Stimulated activated naive B cell treated with anti-CD40 and anti-IgM and Interleukin-4, amounts not matched to agents 10 μg/mL and 1 μg/mL and 100 μg/mL, for 72 hours (primary cell): ENCODE data around the gene MORF4L2.
A peak's percentile ranks its signal among the peaks of the same experiment; 100 is the strongest.

Experiments
- ATAC-seq, 2 donors: fragments of 150-1000 bp; cut with Tn5 transposase; replicated peaks; 2 replicates each; pipeline ENCODE4 v1.10.0; 2021; ENCODE audit warnings: moderate library complexity in 1 of 2
- DNase-seq: peaks from one replicate; pipeline ENCODE4 v3.0.0; 2021
- H3K27ac Mint-ChIP-seq: one replicate; pipeline ENCODE4 v1.8.0; 2022; ENCODE audit warnings: mild to moderate bottlenecking, mixed read lengths
- H3K27me3 Mint-ChIP-seq, 2 donors: one replicate each; pipeline ENCODE4 v1.8.0; 2022; ENCODE audit warnings: mixed read lengths in 2 of 2
- H3K36me3 Mint-ChIP-seq, 2 donors: one replicate each; pipeline ENCODE4 v1.8.0; 2022; ENCODE audit warnings: mixed read lengths in 2 of 2, mild to moderate bottlenecking in 1 of 2
- H3K4me1 Mint-ChIP-seq, 2 donors: one replicate each; pipeline ENCODE4 v1.8.0; 2022; ENCODE audit warnings: mixed read lengths in 2 of 2, mild to moderate bottlenecking in 1 of 2
- H3K4me3 Mint-ChIP-seq, 2 donors: one replicate each; pipeline ENCODE4 v1.8.0; 2022; ENCODE audit warnings: mild to moderate bottlenecking in 2 of 2, mixed read lengths in 2 of 2, moderate library complexity in 1 of 2
- H3K9me3 Mint-ChIP-seq, 2 donors: one replicate each; pipeline ENCODE4 v1.8.0; 2022; ENCODE audit warnings: mixed read lengths in 2 of 2, mild to moderate bottlenecking in 1 of 2

Gene MORF4L2

GRCh38 chrX:103697687-103698086, 11.2 kb upstream of the MORF4L2 start:
- Mint-ChIP-seq H3K36me3 (peaks cover 0 to 2% of the 10 kb centered on the region in 2 donors), H3K9me3 (no peaks in the 10 kb centered on the region), H3K27ac (no peak overlapping the region), H3K4me3 (no peak overlapping the region), H3K27me3 (peaks cover 2 to 7% of the 10 kb centered on the region in 2 donors), H3K4me1 (no peaks in the 10 kb centered on the region)
- DNase-seq (no peak), ATAC-seq (no peak)

GRCh38 chrX:103691059-103691458, 4.6 kb upstream of the MORF4L2 start:
- Mint-ChIP-seq H3K9me3 (no peaks in the 10 kb centered on the region), H3K4me3 (no peak overlapping the region), H3K36me3 (peaks cover 0 to 2% of the 10 kb centered on the region in 2 donors), H3K27ac (no peak overlapping the region), H3K27me3 (peaks cover 0 to 4% of the 10 kb centered on the region in 2 donors), H3K4me1 (no peaks in the 10 kb centered on the region)
- no peak for ATAC-seq
- no peak for DNase-seq

DNA sequence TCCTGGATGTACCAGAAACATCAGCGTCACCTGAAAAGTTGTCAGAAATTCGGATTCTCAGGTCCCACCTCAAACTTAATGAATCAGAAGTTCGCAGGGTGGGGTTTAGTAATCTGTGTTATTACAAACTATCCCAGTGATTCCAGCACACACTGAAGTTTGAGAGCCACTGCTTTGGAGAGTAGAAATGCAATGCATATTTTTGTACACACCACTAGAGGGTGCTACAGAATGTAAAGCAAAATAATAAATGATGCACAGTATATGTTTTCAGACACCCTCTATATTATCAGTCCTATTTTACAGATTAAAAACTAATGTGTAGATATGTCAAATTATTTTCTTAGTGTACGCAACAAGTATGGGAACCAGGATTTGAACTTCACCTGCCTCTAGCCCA, 2.4 kb upstream of the MORF4L2 start:
- Mint-ChIP-seq H3K27me3 (peaks cover 0 to 4% of the 10 kb centered on the region in 2 donors), H3K4me3 (no peak overlapping the region), H3K4me1 (no peaks in the 10 kb centered on the region), H3K9me3 (no peaks in the 10 kb centered on the region), H3K27ac (no peak overlapping the region), H3K36me3 (peaks cover under 1% of the 10 kb centered on the region in 2 donors)
- DNase-seq (no peak), ATAC-seq (no peak)

DNA sequence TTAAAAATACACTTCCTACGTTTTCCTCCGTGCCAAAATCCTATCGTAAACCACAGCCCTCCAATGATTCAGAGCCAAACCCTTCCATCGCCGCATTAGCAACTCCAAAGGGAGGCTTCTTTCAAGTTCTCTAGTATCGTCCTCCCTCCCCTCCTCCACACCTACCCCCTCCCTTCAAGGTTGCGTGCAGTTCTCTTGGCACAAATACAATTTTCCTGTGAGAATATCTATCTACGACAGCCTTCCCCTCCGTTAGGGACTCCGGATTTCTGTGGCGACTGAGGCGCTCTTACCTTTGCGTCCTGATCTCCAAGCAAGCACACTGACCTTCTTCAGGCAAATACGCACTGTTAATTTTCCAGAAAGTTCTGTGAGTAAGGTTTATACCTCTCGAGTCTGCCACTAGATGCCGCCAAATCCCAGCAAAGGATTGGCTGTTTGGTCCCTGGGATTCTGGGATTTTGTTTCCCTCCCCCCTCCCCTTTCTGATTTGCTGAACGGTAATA, 1.2 kb upstream of the MORF4L2 start:
- peaks cover 4 to 5% of the 10 kb centered on the region in 2 donors for H3K36me3 Mint-ChIP-seq
- H3K4me3 Mint-ChIP-seq = no peak overlapping the region
- H3K27me3 Mint-ChIP-seq = peaks cover 0 to 6% of the 10 kb centered on the region in 2 donors
- H3K27ac Mint-ChIP-seq = no peak overlapping the region
- peak; percentile 5 to 14 for ATAC-seq
- DNase-seq = peak; percentile 33
- H3K4me1 Mint-ChIP-seq = no peaks in the 10 kb centered on the region
- no peaks in the 10 kb centered on the region for H3K9me3 Mint-ChIP-seq

DNA sequence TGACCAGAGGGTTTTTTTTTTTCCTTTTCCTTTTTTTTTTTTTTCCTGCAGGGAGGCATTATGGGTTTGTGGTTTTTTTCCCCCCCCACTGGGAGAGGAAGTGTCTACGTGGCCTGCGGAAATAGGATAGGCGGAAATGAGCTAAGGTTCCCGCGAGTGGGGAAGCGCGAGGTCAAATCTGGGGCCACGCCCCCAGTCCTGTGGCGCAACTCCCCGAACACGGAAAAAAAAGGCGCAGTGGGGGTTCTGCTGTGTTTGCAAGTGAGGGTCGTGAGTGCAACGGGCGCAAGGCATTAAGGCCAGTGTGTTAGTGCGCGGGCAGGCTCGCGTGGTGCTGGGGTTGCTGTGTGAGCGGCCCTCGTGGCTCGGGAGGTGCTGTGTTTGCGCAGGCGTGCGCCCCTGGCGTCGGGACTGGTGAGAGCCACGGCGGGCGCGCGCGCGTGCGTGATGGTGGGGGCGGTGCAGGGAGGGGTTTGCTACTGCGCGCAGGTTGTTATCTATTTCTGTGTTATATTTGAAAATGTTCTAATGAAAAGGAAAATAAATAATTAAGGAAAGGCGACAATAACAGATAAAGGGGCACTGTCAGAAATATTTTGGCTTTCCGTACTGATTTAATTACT, 685 bp upstream of the MORF4L2 start:
- DNase-seq (peak; percentile 78), ATAC-seq (peak; percentile 67 to 75)
- H3K27me3 Mint-ChIP-seq = peaks cover 0 to 4% of the 10 kb centered on the region in 2 donors
- peaks cover 4 to 5% of the 10 kb centered on the region in 2 donors for H3K36me3 Mint-ChIP-seq
- H3K9me3 Mint-ChIP-seq = no peaks in the 10 kb centered on the region
- no peak overlapping the region for H3K27ac Mint-ChIP-seq
- H3K4me3 Mint-ChIP-seq = no peak overlapping the region
- no peaks in the 10 kb centered on the region for H3K4me1 Mint-ChIP-seq

GRCh38 chrX:103685396-103685795, 1.1 kb downstream of the MORF4L2 start:
- Mint-ChIP-seq H3K9me3 (no peaks in the 10 kb centered on the region), H3K4me1 (no peaks in the 10 kb centered on the region), H3K36me3 (peaks cover 4 to 5% of the 10 kb centered on the region in 2 donors), H3K27me3 (peaks cover 0 to 4% of the 10 kb centered on the region in 2 donors), H3K27ac (peak overlapping the region; percentile 77), H3K4me3 (peak overlapping the region; percentile 75 to 76)
- no peak for DNase-seq
- ATAC-seq = no peak

GRCh38 chrX:103681443-103681842, 5.1 kb downstream of the MORF4L2 start:
- H3K27me3 Mint-ChIP-seq = peaks cover 0 to 4% of the 10 kb centered on the region in 2 donors
- DNase-seq (no peak), ATAC-seq (no peak)
- no peak overlapping the region for H3K4me3 Mint-ChIP-seq
- no peak overlapping the region for H3K27ac Mint-ChIP-seq
- no peaks in the 10 kb centered on the region for H3K9me3 Mint-ChIP-seq
- peaks cover 16 to 20% of the 10 kb centered on the region in 2 donors for H3K36me3 Mint-ChIP-seq
- H3K4me1 Mint-ChIP-seq = peaks cover 0 to 9% of the 10 kb centered on the region in 2 donors

DNA sequence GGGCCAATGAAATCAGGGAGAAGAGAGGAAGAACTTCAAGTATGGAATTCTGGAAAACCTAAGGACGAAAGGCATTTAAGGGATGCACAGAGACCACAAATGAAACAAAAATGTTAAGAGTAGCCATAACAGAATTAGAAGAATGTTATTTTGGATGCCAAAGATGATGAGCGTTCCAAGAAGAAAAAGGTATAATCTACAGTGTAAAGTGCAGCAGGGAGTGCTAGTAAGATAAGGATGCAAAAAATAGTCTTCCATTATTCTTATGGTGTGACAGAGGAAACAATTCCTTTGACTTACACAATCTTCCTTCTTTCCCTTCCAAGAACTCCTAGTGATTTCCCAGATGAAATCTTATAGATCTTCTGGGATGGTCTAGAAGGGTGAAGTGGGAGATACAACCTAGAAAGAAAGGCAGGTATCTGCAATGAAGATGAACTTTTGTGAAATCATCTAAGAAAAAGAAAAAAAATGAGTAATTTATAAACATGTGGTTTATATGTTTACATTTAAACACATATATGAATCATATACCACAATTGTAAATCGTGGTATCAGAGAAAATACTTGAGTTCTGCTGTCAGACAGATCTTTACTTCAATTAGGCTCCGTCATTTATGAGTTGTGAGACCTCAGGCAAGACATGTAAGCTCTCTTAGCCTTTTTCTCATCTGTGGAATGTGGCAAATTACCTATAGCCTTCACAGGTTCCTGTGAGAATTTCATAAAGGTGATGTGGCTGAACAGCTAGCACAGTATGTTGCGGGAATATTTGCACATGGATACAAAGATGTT, 8.1 kb downstream of the MORF4L2 start:
- Mint-ChIP-seq H3K36me3 (peaks cover 14 to 18% of the 10 kb centered on the region in 2 donors), H3K4me3 (no peak overlapping the region), H3K9me3 (no peaks in the 10 kb centered on the region), H3K27ac (no peak overlapping the region), H3K27me3 (no peaks in the 10 kb centered on the region), H3K4me1 (peaks cover 0 to 9% of the 10 kb centered on the region in 2 donors)
- ATAC-seq = no peak
- no peak for DNase-seq

DNA sequence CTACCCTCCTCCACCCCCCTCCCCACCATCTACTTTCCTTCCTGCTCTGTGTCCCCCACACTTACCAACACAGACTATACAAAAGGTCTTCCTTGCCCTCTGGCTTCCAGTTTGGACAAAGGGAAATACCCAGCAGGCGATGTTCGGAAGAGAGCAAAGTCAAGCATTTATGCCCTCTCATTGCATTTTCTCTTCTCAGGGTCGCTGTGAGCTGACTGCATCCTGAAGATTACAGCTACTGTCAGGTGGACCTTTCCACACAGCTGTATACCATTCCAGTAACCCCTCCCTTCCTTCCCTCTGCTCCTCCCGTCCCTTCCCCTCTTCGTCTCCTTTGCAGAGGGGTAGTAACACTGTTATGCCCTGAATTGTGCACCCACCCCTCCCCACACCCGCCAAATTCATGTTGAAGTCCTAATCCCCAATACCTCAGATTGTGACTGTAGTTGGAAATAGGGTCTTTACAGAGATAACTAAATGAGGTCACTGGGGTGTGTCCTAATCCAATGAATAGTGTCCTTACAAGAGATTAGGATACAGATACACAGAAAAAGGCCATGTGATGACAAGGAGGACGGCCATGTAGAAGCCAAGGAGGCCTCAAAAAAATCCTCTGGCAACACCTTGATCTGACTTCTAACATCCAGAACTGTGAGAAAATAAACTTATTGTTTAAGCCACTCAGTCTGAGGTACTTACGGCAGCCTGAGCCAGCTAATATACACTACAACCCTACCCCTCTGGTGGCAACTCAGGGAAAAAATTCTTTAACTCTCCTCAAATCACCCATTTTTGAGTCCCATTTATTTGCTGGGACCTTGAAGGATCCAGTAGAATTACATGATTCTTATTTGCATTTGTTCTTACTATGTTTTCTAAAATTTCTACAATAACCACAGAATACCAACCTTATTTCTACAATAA, 11.7 kb downstream of the MORF4L2 start:
- Mint-ChIP-seq H3K27ac (no peak overlapping the region), H3K4me3 (no peak overlapping the region), H3K4me1 (peaks cover 0 to 9% of the 10 kb centered on the region in 2 donors), H3K27me3 (no peaks in the 10 kb centered on the region), H3K9me3 (no peaks in the 10 kb centered on the region), H3K36me3 (peaks cover 14 to 18% of the 10 kb centered on the region in 2 donors)
- no peak for DNase-seq
- no peak for ATAC-seq

GRCh38 chrX:103669745-103670144, 16.8 kb downstream of the MORF4L2 start:
- H3K4me1 Mint-ChIP-seq = no peaks in the 10 kb centered on the region
- H3K4me3 Mint-ChIP-seq = no peak overlapping the region
- DNase-seq = no peak
- H3K36me3 Mint-ChIP-seq = peaks cover 0 to 3% of the 10 kb centered on the region in 2 donors
- H3K9me3 Mint-ChIP-seq = no peaks in the 10 kb centered on the region
- ATAC-seq = no peak
- peaks cover 0 to 3% of the 10 kb centered on the region in 2 donors for H3K27me3 Mint-ChIP-seq
- H3K27ac Mint-ChIP-seq = no peak overlapping the region

- no peak overlapping the region for H3K4me3 Mint-ChIP-seq
- H3K27ac Mint-ChIP-seq = no peak overlapping the region
- no peaks in the 10 kb centered on the region for H3K36me3 Mint-ChIP-seq
- DNase-seq = no peak
- peaks cover 0 to 7% of the 10 kb centered on the region in 2 donors for H3K4me1 Mint-ChIP-seq
- H3K9me3 Mint-ChIP-seq = no peaks in the 10 kb centered on the region
- H3K27me3 Mint-ChIP-seq = peaks cover 8 to 14% of the 10 kb centered on the region in 2 donors
- ATAC-seq = no peak
Measured at GRCh38 chrX:103666202-103667107, 20.0 kb downstream of the MORF4L2 start.

DNA sequence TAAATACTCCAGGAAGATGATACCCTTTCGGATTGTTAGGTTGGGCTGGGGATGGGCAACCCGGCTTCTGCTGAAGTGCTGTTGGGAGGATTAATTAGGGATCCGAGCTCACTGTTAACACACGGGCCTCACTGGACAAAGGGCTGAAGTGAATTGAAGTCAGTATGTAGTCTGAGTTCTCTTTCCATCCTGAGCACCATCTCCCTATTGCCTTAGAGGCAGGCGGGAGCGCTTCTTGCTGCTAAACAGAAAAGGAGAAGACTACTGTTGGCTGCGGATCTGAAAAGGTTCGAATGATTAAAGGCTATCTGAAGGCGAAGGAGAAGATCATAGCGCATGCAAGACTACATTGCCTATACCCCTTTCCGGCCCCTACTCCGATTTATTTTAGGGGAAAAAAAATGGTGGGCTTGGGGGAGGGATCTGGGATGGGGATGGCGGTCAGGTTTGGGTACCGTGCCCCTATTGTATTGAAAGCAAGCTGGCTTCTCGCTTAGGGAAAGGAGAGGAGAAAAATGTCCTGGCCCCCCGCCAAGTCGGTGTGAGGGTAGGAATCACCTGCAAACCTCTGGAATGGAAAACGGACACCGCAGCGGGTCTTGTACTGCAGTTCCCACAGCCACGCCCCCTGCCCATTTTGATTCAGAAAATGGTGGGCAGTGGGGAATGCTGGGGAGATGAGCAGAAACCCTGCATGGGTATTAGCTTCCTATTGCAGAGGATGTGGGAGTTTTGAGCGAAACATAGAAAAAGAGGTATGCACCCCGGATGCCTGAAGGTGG, 22.3 kb downstream of the MORF4L2 start:
- Mint-ChIP-seq H3K27ac (no peak overlapping the region), H3K36me3 (no peaks in the 10 kb centered on the region)

More for the DNA sequence above, 22.3 kb downstream of the MORF4L2 start:
- H3K4me1 Mint-ChIP-seq = peaks cover 0 to 7% of the 10 kb centered on the region in 2 donors
- H3K9me3 Mint-ChIP-seq = peaks cover 2 to 7% of the 10 kb centered on the region in 2 donors
- ATAC-seq = no peak
- H3K27me3 Mint-ChIP-seq = peaks cover 18 to 19% of the 10 kb centered on the region in 2 donors
- no peak overlapping the region for H3K4me3 Mint-ChIP-seq
- DNase-seq = no peak
